GM19239 (cell line): ENCODE data around the gene SOCS6.

Source experiments
- DNase-seq: peaks from one replicate; pipeline ENCODE4 v3.0.0; 2011; ENCODE audit warnings: low spot score; ENCODE audit not compliant: insufficient read length
- FAIRE-seq: peaks from 2 replicates; lab custom pipeline; 2011; peaks lifted over from hg19 to GRCh38; lab: Jason Lieb, UNC

SOCS6 gene

DNA sequence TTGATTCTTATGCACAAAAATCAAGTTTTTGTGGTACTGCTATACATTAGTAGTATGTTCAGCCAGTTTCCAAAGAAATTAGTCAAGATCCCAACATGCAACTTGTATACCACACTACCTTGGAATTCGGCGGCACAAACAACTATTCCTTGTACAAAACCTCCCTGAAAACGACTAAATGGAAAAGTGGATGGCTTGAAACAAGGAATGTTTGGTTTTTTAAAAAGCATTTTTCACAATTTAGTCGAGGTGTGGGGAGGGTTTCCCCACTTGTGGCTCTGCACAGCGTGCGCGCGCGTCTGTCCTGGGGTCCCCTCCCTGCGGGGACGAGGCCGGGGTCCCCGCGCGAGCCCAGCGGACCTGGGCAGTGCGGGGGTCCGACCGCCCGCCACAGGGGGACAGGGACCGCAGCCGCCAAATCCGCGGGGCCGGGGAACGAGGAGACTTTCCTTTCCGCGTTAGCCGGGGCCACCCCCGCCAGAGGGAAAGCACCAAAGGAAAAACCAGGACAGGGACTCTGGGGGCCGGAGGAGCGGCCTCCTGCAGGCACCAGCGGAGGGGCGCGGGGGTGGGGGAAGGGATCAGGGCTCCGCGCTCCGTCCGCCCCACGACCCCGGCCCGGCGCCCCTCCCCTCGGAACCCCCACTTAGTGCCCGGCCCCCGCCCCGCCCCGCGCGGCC, 534 bp upstream of the SOCS6 start:
- DNase-seq (peak; percentile 48), FAIRE-seq (no peak)

DNA sequence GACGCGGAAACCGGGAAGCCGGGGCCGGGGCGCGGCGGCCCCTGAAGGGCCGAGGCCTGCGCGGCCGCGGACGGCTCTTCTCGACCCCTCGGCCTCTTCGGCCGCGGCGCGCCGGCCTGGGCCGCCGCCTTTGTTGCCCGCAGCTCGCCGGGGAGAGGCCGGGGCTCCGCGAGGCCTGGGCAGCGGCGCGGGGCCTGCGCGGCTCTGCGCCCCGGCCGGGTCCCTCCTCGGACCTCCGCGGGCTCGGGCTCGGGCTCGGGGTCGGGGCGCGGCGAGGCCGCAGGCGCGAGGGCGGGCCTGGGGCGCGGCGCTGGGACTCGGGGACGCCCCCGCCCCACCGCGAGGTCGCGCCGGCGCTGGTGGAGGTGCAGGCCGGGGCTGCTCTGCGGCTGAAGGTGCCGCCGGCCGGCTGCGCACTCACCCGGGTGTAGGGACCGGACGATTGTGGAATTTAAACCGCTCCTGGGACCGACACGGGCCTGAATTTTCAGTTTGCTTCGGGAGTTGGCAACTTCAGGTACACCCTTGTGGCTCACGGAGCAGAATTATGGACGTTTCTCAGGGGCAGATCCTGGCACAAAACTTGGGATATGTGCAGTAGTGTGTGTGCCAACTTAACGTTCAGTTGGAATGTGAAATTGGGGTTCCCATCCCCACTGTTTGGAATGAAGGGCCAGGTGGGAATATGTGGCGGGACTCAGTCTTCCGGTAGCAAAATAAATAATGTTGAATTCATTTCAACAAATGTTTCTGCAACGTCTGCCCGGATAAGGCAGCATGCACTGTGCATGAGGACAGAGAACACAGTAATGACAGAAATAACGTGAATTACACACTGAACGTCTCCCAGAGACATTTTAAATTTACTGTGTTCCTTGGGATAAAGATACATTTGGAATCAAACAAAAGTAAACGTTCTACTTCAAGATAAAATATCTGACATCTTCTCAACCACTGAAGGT, 787 bp downstream of the SOCS6 start:
- DNase-seq (peak; percentile 63), FAIRE-seq (peak; percentile 35)

DNA sequence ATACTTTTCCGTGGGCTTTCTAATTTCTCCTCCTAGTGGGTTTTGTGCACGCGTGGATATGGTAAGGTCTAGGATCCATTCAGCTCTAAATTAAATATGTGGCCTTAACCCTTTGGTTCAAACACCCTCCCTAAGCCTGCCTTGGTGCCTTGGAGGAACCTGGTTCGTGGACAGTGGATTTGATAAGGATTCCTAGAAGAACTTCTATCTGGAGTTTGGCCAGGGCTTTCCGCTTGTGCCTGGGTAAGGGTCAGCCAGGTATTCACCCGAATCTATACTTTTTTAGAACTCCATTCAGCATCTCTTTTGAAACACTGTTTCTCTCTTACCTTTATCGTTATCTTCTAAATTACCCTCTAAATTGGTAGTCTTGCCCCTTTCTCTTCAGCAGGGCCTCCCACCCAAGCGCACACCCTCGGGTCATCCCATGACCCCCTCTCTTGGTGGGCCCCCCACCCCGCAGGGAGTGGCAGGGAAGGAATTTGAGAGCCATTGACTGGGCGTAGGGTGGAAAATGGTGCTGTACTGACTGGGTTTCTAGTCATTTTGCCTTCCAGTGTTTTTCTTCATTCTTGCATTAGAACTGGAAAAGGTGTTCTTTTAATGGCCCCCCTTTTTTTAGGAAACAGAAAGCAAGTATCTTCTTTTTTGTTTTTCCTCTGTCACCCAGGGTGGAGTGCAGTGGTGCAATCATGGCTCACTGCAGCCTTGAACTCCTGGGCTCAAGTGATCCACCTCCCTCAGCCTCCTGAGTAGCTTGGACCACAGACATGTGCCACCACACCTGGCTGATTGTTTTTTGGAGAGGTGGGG, 1.8 kb downstream of the SOCS6 start:
- no peak for DNase-seq
- FAIRE-seq, result no peak

DNA sequence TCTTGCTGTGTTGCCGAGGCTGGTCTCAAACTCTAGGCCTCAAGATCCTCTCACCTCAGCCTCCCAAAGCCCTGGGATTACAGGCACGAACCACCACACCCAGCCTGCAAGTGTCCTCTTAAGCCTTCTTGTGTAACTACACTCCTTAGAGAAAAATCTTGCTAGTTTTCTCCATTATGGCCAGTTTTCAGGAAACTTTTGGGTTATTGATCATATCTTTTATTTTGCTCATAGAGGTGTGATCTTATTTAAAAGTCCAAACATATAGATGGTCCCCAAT, 2.4 kb downstream of the SOCS6 start:
- DNase-seq, result no peak

DNA sequence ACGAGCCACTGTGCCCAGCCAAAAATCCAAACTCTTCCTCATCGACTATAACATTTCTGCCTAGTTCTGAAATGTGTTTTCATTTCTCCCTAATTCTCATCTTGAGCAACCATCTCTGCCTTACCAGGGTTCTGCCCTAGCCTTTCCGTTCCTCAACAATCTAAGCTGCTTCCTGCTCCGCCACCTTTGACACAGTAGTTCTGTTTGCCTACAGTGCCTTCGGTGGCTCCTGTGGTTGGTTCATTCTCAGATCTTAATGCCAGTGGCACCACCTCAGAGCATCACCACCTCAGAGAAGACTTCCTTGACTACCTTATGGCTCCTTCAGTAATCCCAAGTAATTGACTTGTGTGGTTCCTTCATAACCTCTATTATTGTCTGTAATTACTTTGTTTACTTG, 3.8 kb downstream of the SOCS6 start:
- FAIRE-seq (no peak), DNase-seq (no peak)

More for the DNA sequence above, 2.4 kb downstream of the SOCS6 start:
- no peak for FAIRE-seq

DNA sequence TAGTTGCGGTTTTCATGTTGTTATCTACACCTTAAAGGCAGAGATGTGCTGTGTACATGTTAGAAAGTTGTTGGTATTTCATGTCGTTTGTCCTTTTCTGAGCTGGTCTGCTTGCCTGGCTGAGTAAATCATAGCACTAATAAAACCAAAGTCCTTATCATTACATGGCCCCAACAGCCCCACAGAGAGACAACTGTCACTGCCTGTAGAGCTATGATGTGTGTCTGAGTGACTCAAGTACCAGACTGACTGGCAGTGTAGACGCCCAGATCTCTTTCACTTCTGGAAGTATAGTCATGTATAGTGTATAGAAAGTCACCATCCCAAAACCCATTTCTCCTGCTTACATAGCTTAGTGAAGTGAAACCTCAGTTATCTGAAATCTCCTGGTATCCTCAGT, 4.3 kb downstream of the SOCS6 start:
- FAIRE-seq (no peak), DNase-seq (no peak)

DNA sequence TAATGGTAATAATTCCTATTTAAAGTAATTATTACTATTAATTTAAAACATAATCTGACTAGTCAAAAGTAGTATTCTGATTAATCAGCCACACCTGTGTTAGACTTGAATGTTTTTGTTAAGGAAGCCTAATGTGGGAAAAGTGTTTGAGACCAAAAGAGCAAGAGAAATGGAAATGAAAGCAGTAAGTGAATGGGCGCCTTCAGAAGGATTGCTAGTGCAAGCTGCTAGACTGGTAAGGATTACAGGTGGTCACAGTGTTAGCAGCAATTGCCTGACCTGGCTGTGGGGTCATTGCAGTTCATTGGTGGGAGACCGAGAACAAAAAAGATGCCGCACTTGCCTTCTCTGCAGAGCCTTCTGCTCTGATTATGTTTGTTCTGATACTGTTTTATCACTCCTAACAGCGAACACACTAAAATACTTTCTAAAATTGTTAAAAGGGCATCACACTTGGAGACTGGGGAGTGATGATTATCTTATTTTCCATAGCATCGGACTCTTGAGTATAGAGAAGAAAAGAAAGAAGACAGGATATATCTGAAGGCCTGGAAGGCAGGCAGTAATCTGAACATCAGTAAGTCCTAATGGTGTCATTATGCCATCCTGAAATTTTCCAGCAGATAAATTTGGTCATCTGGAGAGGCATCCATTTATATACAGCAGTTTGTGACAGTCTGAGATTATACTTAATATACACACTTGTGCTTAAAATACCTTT, 5.8 kb downstream of the SOCS6 start:
- no peak for FAIRE-seq

DNA sequence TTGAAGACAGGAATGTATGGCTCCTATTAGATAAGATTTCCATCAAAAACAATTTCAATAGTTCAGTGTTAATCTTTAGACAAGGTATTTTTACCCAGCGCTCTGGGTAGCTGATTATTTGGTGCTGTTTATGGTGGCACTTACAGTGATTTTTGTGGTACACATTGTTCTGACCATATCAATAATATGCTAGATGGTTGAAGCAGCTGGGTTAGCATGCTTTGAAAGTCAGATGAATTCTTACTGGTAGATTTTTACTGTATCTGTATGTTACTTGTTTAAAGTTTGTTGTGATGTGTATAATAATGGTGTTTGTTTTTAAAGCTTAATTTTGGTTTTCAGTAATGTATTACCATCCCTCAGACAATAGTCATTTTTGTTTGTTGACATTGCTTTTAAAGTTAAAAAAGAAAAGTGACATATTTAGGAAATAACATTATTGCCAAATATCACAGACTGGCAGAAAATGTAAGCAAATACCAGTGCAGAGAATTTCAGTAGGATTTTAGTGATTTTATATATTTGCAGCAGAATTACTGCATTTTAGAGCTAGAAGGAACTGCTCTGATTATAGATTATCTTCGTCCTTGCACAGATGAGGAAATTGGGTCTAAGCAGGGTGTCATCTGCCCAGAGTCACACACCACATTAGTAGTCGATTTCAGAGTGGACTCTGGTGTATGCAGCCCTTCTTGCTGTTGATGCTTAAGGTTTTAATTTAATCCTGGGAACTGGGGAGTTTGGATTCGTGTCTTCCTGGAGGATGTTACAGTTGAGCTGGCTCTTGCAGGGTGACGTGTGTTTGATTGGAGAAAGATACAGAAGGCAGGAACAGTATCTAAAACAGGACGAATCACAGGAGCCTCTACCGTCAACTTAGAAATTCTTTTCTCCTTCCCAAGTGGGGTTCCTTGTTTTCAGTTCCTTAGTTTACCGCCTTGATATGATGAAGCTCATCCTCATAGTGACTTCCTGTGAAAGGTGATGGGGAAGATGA, 6.6 kb downstream of the SOCS6 start:
- FAIRE-seq (no peak), DNase-seq (no peak)

More for the DNA sequence above, 5.8 kb downstream of the SOCS6 start:
- no peak for DNase-seq

DNA sequence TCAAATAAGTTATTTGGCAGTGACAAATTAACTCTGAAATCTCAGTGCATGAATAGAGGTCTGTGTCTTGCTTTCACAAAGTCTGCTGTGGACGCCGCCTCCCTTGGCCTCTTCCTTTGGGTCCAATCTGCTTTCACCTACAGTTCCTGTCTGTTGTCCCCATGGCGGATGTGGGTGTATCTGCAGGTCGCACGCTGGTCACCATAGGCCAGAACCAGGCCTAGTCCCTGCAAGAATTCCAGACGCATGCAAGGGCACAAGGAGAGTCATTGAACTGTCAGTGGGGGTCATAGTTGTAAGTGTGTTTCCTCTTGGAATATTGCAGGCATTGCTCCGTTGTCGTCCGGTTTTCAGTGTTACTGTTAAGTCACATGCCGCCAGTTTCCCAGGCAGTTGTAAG, 7.4 kb downstream of the SOCS6 start:
- FAIRE-seq (no peak), DNase-seq (no peak)

DNA sequence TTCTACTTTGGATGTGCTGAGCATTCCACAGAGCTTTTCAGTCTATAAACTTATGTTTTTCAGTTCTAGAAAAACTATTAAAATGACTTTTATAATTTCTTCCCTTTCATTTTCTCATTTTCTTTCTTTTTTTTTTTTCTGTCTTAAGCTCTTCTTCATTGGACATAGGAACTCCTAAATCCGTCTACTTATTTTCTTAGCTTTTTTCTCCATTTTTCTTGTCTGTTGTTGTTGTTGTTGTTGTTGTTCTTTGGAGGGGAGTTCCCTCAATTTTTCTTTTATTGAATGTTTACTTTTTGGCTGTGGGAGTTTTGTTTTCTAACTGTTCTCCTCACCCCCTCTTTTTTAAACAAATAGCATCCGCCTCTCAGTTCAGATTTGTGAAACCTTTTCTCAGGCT, 7.9 kb downstream of the SOCS6 start:
- FAIRE-seq (no peak), DNase-seq (no peak)

DNA sequence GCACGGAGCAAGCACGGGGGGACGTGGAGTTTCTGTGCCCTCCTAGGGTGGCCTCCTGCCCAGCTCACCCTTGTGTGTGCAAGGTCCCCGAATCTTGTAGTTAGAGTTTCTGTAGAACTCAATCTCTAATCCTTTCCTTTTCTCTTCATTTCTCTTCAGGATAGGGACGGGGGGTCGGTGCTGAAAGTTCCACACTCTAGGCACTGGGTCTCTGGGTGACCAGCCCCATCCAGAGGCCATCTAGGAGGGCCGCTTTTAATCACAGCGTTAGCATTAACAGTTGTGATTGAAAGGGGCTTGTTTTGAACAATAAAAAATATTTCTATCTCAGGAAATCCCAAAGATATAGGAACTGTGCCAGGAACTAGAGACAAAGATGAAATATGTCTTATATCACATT, 10.5 kb downstream of the SOCS6 start:
- no peak for DNase-seq

DNA sequence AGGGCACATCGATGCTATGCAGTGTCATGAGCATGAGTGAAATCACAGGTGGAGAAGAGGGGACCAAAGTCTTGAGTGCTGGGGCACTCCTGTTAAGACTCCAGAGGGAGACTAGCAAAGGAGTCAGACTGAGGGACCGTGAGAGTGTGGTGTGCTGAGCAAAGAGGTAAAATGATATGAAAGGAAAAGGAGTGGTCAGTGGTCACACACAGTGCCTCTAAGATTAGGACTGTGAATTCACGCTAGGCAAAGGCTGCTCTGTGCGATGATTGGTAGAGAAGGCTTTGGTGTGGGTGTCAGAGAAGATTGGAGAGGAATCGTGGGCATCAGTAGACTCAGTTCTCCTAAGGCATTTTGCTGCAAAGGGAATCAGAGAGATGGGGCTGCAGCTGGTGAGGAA, 12.8 kb downstream of the SOCS6 start:
- DNase-seq (no peak), FAIRE-seq (no peak)

More for the DNA sequence above, 10.5 kb downstream of the SOCS6 start:
- FAIRE-seq, result no peak

DNA sequence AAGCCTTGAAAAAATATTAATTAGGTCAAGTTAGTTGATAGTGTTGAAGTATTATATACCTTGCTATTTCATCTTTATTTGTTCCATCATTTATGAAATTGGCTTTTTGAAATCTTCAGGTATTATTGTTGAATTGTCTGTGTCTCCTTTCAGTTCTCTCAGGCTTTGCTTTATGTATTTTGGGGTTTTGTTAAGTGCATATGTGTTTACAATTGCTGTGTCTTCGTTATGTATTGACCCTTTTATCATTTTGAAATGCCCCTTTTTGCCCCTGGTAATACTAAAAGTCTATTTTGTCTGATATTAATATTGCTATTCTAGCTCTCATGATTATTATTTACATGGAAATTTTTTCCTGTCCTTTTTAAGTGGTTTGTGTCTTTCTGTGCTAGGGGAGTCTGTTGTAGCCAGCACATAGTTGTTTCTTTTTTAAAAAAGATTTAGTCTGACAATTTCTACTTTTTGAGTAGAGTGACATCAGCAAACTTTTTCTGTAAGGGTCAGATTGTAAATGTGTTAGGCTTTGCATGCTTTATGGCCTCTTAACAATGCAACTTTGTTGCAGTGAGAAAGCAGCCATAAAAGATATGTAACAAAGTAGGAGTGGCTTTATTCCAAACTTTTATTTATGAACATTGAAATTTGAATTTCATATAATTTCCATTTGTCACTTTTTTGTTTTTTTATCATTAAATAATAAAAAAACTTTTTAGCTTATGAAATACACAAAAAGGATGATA, 19.9 kb downstream of the SOCS6 start:
- no peak for FAIRE-seq
- DNase-seq, result no peak

DNA sequence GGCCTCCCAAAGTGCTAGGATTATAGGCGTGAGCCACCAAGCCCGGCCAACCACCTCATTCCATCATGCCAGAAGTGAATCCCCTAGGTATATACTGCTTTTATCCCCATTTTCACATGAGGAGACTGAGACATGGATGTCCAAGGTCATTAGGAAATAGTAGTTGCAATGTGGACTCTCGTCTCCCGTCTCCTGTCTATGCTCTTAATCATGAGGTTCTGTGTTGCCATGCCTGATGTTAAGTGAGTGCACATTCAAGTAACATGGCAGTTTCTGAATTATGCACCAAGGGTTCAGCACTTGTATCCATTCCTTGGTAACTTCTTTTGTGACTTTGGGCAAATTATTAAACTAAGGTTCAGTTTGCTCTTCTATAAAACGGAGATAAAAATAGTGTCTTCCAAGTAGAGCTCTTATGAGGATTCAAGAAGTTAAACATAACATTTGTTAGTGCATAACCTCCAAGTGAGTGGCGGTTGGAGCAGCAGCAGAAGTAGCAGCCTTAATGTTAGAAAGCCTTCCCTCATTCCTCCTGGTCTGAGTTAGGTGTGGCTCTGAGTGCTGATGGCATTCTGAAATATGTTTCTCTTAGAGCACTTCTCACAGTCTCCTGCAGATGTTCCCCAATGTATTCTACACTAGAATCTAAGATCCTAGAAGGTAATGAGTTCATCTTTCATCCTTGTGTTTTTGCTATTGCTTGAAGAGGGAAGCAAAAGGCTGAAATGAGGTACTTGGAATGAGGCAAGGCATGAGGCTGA, 21.9 kb downstream of the SOCS6 start:
- FAIRE-seq, result peak; percentile 8
- no peak for DNase-seq

DNA sequence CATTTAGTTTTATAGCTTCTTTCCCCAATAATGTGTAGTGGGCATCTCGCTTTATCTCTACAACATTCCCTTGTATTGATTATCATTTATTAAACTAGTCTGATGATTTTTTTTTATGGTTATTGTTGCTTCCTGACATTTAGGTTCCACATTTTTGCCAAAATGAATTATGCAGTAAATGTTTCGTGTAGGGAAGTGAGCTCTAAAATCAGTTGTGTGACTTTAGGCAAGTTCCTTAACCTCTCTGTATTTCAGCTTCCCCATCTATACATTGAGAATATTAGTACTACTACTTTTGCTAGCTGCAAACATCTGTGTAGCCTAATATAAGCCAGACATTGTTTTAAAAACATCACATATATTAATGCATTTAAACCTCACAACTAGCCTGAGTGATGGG, 22.9 kb downstream of the SOCS6 start:
- DNase-seq, result no peak
- no peak for FAIRE-seq

DNA sequence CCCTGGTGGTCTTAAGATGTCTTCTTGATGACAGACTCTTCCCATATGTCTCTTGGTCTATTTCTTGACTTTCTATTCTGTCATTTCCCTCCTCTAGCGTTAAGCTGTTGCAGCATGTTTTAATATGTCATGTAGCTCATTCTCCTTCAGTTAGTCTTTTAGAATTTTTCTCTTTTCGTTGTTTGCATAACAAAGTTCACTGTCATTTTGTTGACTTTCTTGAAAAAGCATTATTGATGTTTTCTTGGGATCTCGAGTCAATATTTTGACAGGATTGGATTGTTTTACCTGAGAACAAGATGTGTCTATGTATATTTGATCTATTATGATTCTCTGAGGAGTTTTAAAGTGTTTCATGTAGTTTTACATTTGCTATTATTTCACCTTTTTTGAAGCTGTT, 24.8 kb downstream of the SOCS6 start:
- DNase-seq, result no peak
- FAIRE-seq, result no peak

DNA sequence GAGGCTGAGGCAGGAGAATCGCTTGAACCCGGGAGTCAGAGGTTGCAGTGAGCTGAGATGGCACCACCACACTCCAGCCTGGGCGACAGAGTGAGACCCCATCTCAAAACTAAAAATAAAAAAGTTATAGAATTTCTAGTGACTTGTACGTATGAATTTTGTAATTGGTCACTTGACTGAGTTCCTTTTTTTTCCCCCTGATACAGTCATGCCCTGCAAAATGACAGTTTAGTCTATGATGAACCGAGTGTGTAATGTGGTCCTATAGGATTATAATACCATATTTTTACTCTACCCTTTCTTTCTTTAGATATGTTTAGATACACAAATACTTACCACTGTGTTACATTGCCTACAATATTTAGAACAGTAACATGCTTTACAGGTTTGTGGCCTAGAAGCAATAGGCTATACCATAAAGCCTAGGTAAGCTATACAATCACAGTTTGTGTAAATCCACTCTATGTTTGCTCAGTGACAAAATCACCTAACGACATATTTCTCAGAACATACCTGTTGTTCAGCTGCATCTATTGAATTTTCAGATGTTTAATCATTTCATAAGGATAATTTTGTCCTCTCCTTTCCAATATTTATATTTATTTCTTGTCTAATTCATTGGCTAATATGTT, 25.4 kb downstream of the SOCS6 start:
- no peak for FAIRE-seq
- no peak for DNase-seq
